ENCODE results near the gene HSD11B2. TPM values are rescaled to one million over a fixed set of nuclear protein-coding genes. Genes with fewer than 3 reads are reported as not detected.
A peak's percentile ranks its signal among the peaks of the same experiment; 100 is the strongest.

Gene HSD11B2
- total RNA-seq, 2 experiments from 2014 or later = 0.71 to 1.3 TPM

- H3K9me3 Mint-ChIP-seq = no peaks in the 10 kb centered on the region
- H3K4me1 Mint-ChIP-seq (ENCODE audit: low read depth) = no peaks in the 10 kb centered on the region
- intact Hi-C loops (cut with micrococcal nuclease) = no loop called here
- POLR2A ChIA-PET = no interaction called here
- CTCF ChIA-PET = interaction anchor here (1.7 to 6.7 kb wide), 2 partner anchors 25 to 43 kb away, joined by 6 to 71 read pairs; no protein-coding TSS in a partner anchor
- no peaks in the 10 kb centered on the region for H3K36me3 Mint-ChIP-seq
- H3K27ac Mint-ChIP-seq = no peak overlapping the region
- DNase-seq = no peak
- no peak overlapping the region for H3K4me3 Mint-ChIP-seq
- H3K27me3 Mint-ChIP-seq = peaks cover 25% of the 10 kb centered on the region
These were observed 7.9 kb upstream of the HSD11B2 start for GRCh38 chr16:67423015-67423414.

GRCh38 chr16:67423611-67424260, 7.2 kb upstream of the HSD11B2 start:
- Mint-ChIP-seq H3K27ac (no peak overlapping the region), H3K4me1 (ENCODE audit: low read depth) (no peaks in the 10 kb centered on the region), H3K9me3 (no peaks in the 10 kb centered on the region), H3K27me3 (peaks cover 27% of the 10 kb centered on the region), H3K36me3 (no peaks in the 10 kb centered on the region), H3K4me3 (no peak overlapping the region)
- POLR2A ChIA-PET = no interaction called here
- CTCF ChIA-PET = interaction anchor here (0.8 to 6.7 kb wide), 3 partner anchors 24 to 98 kb away, joined by 4 to 71 read pairs (median 6); partner anchors contain the start of genes KCTD19 and LRRC36
- no peak for DNase-seq
- intact Hi-C loops (cut with micrococcal nuclease) = no loop called here

- POLR2A ChIA-PET = no interaction called here
- H3K4me1 Mint-ChIP-seq (ENCODE audit: low read depth) = no peaks in the 10 kb centered on the region
- H3K36me3 Mint-ChIP-seq = no peaks in the 10 kb centered on the region
- no peak overlapping the region for H3K27ac Mint-ChIP-seq
- H3K9me3 Mint-ChIP-seq = no peaks in the 10 kb centered on the region
- DNase-seq = no peak
- intact Hi-C loops (cut with micrococcal nuclease) = no loop called here
- peaks cover 32% of the 10 kb centered on the region for H3K27me3 Mint-ChIP-seq
- H3K4me3 Mint-ChIP-seq = no peak overlapping the region
- CTCF ChIA-PET = interaction anchor here (0.8 to 6.7 kb wide), 2 partner anchors 41 to 98 kb away, joined by 4 to 71 read pairs; partner anchors contain the start of genes KCTD19 and LRRC36
These were observed 6.7 kb upstream of the HSD11B2 start for GRCh38 chr16:67424261-67424615.

GRCh38 chr16:67425061-67425460, 5.9 kb upstream of the HSD11B2 start:
- no peaks in the 10 kb centered on the region for H3K36me3 Mint-ChIP-seq
- CTCF ChIA-PET = interaction anchor here (3.7 to 6.7 kb wide), 2 partner anchors 23 to 40 kb away, joined by 26 to 71 read pairs; no protein-coding TSS in a partner anchor
- no peak overlapping the region for H3K4me3 Mint-ChIP-seq
- no peak for DNase-seq
- H3K27me3 Mint-ChIP-seq = peaks cover 32% of the 10 kb centered on the region
- POLR2A ChIA-PET = no interaction called here
- H3K9me3 Mint-ChIP-seq = no peaks in the 10 kb centered on the region
- H3K27ac Mint-ChIP-seq = no peak overlapping the region
- no peaks in the 10 kb centered on the region for H3K4me1 Mint-ChIP-seq (ENCODE audit: low read depth)
- intact Hi-C loops (cut with micrococcal nuclease) = no loop called here

- H3K9me3 Mint-ChIP-seq = no peaks in the 10 kb centered on the region
- ChIA-PET CTCF (interaction anchor here (3.7 to 6.7 kb wide), 4 partner anchors 8 to 40 kb away, joined by 26 to 71 read pairs (median 40); partner anchors contain the start of gene ZDHHC1), POLR2A (no interaction called here)
- peaks cover 36% of the 10 kb centered on the region for H3K27me3 Mint-ChIP-seq
- no peaks in the 10 kb centered on the region for H3K36me3 Mint-ChIP-seq
- H3K4me1 Mint-ChIP-seq (ENCODE audit: low read depth) = peaks cover 3% of the 10 kb centered on the region
- no peak overlapping the region for H3K4me3 Mint-ChIP-seq
- no peak overlapping the region for H3K27ac Mint-ChIP-seq
- DNase-seq = no peak
- intact Hi-C loops (cut with micrococcal nuclease) = no loop called here
These were observed 5.3 kb upstream of the HSD11B2 start for GRCh38 chr16:67425580-67425979.

- POLR2A ChIA-PET = no interaction called here
- no peak for DNase-seq
- H3K27me3 Mint-ChIP-seq = peaks cover 36% of the 10 kb centered on the region
- H3K36me3 Mint-ChIP-seq = no peaks in the 10 kb centered on the region
- peaks cover 3% of the 10 kb centered on the region for H3K4me1 Mint-ChIP-seq (ENCODE audit: low read depth)
- no peak overlapping the region for H3K27ac Mint-ChIP-seq
- intact Hi-C loops (cut with micrococcal nuclease) = no loop called here
- H3K4me3 Mint-ChIP-seq = no peak overlapping the region
- no peaks in the 10 kb centered on the region for H3K9me3 Mint-ChIP-seq
- CTCF ChIA-PET = interaction anchor here (3.7 to 6.7 kb wide), 4 partner anchors 9 to 40 kb away, joined by 26 to 71 read pairs (median 40); partner anchors contain the start of gene ZDHHC1
These were observed 4.9 kb upstream of the HSD11B2 start for GRCh38 chr16:67426022-67426421.

- H3K9me3 Mint-ChIP-seq = no peaks in the 10 kb centered on the region
- H3K27me3 Mint-ChIP-seq = peaks cover 39% of the 10 kb centered on the region
These were observed 4.0 kb upstream of the HSD11B2 start for GRCh38 chr16:67426950-67427349.

GRCh38 chr16:67428146-67428731, 2.7 kb upstream of the HSD11B2 start:
- peak; percentile 76 for DNase-seq
- Mint-ChIP-seq H3K27me3 (peaks cover 39% of the 10 kb centered on the region), H3K9me3 (no peaks in the 10 kb centered on the region), H3K36me3 (no peaks in the 10 kb centered on the region), H3K4me3 (no peak overlapping the region), H3K4me1 (ENCODE audit: low read depth) (peaks cover 10% of the 10 kb centered on the region), H3K27ac (no peak overlapping the region)
- intact Hi-C loops (cut with micrococcal nuclease) = no loop called here
- POLR2A ChIA-PET = interaction anchor here (0.6 kb wide), 1 partner anchor 53 kb away, joined by 3 read pairs; the partner anchor contains the start of gene ATP6V0D1
- CTCF ChIA-PET = interaction anchor here (0.5 to 6.7 kb wide), 43 partner anchors 8 to 470 kb away, joined by 3 to 71 read pairs (median 5); partner anchors contain the start of genes AGRP, ATP6V0D1, TMEM208 and TPPP3

More at GRCh38 chr16:67426950-67427349, 4.0 kb upstream of the HSD11B2 start:
- Mint-ChIP-seq H3K4me1 (ENCODE audit: low read depth) (peaks cover 6% of the 10 kb centered on the region), H3K36me3 (no peaks in the 10 kb centered on the region), H3K4me3 (no peak overlapping the region), H3K27ac (no peak overlapping the region)
- intact Hi-C loops (cut with micrococcal nuclease) = no loop called here
- ChIA-PET CTCF (interaction anchor here (0.6 to 6.7 kb wide), 17 partner anchors 10 to 468 kb away, joined by 3 to 71 read pairs (median 5); partner anchors contain the start of genes ATP6V0D1, TMEM208 and ZDHHC1), POLR2A (no interaction called here)
- DNase-seq = no peak

- H3K4me1 Mint-ChIP-seq (ENCODE audit: low read depth) = peaks cover 10% of the 10 kb centered on the region
- no peak for DNase-seq
- H3K36me3 Mint-ChIP-seq = no peaks in the 10 kb centered on the region
- peak overlapping the region; percentile 20 for H3K4me3 Mint-ChIP-seq
- intact Hi-C loops (cut with micrococcal nuclease) = loop anchor here (1.0 kb wide), 1 partner anchor 36 kb away; no protein-coding TSS in a partner anchor
- ChIA-PET POLR2A (no interaction called here), CTCF (interaction anchor here (0.6 to 6.7 kb wide), 14 partner anchors 12 to 232 kb away, joined by 3 to 71 read pairs (median 8); partner anchors contain the start of gene ZDHHC1)
- H3K27ac Mint-ChIP-seq = no peak overlapping the region
- H3K9me3 Mint-ChIP-seq = no peaks in the 10 kb centered on the region
- H3K27me3 Mint-ChIP-seq = peaks cover 36% of the 10 kb centered on the region
These were observed 1.7 kb upstream of the HSD11B2 start for GRCh38 chr16:67429053-67429798.

- intact Hi-C loops (cut with micrococcal nuclease) = loop anchor here (1.0 kb wide), 1 partner anchor 35 kb away; no protein-coding TSS in a partner anchor
- Mint-ChIP-seq H3K36me3 (no peaks in the 10 kb centered on the region), H3K27me3 (peaks cover 36% of the 10 kb centered on the region), H3K27ac (no peak overlapping the region), H3K9me3 (no peaks in the 10 kb centered on the region), H3K4me3 (peak overlapping the region; percentile 67), H3K4me1 (ENCODE audit: low read depth) (peaks cover 10% of the 10 kb centered on the region)
- DNase-seq = no peak
- CTCF ChIA-PET = interaction anchor here (1.0 to 6.7 kb wide), 9 partner anchors 9 to 181 kb away, joined by 3 to 71 read pairs (median 6); partner anchors contain the start of gene ZDHHC1
- POLR2A ChIA-PET = interaction anchor here (1.8 kb wide), 1 partner anchor 21 kb away, joined by 4 read pairs; no protein-coding TSS in a partner anchor
These were observed 970 bp upstream of the HSD11B2 start for GRCh38 chr16:67429799-67430503.

GRCh38 chr16:67430504-67430976, 381 bp upstream of the HSD11B2 start:
- Mint-ChIP-seq H3K9me3 (no peaks in the 10 kb centered on the region), H3K27me3 (peaks cover 33% of the 10 kb centered on the region), H3K4me1 (ENCODE audit: low read depth) (peaks cover 10% of the 10 kb centered on the region), H3K27ac (no peak overlapping the region), H3K4me3 (peak overlapping the region; percentile 67), H3K36me3 (no peaks in the 10 kb centered on the region)
- intact Hi-C loops (cut with micrococcal nuclease) = no loop called here
- POLR2A ChIA-PET = interaction anchor here (1.8 kb wide), 1 partner anchor 20 kb away, joined by 4 read pairs; no protein-coding TSS in a partner anchor
- CTCF ChIA-PET = interaction anchor here (1.0 to 1.5 kb wide), 5 partner anchors 8 to 38 kb away, joined by 3 to 6 read pairs (median 4); no protein-coding TSS in a partner anchor
- DNase-seq = peak; percentile 36

Data from activated CD4-positive, alpha-beta memory T cell treated with anti-CD3 and anti-CD28 coated beads for 36 hours (primary cell).